Fibroblast of skin of right quadriceps (primary cell): ENCODE measurements around the gene C6orf15.
"Not testable (repeated sequence)": the region's sequence is repeated elsewhere in the genome, so short reads cannot be mapped to it uniquely, and the experiment has no call there.

Experiments used
- DNase-seq: peaks from one replicate; pipeline ENCODE4 v3.0.0-alpha.2; 2013

The C6orf15 gene

DNA sequence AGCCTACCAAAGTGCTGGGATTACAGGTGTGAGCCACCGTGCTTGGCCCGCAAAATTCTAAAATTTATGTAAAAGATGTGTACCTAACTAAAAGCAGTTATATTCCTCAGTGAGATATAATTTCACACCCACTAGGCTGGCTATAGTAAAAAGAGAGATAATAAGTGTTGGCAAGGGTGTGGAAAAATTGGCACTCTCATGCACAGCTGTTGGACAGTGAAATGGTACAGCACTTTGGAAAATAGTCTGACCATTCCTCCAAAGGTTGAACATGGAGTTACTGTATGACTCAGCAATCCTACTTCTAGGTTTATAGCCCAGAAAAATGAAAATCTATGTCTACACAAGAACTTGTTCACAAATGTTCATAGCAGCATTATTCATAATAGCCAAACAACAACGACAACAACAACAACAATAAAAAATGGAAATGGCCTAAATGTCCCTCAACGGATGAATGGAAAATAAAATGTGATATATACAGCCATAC is 13.9 kb downstream of the C6orf15 start:
- DNase-seq = no peak

DNA sequence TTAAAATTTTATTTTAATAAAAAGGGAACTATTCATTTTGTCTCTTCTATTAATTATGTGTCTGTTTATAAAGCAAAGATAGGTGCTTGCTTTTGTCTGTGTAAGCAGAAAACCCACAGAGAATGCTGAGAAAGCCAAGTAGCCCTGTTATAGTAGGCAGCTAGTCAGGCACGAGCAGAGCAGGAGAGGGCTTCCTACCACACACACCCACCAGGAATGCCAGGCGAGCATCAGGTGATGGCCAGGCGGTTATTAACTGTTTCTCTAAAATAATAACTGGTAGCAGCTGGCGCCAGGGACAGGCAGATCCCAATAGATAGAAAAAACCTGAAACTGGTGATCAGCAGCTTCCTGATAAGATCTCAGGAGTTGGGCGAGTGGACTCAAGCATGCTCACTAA is 15.7 kb downstream of the C6orf15 start:
- no peak for DNase-seq

DNA sequence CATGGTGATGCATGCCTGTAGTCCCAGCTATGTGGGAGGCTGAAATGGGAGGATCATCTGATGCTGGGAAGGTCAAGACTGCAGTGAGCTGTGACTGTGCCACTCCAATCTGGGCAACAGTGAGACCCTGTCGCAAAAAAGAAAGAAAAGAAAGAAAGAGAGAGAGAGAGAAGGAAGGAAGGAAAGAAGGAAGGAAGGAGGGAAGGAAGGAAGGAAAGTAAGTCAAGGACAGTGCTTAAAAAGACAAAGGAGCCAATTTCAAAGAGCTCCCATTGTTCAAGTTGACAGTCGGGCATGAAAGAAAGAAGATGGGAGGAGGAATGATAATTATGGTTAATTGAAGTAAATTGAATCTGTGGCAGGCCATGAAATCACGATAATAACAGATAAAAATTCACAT is 16.2 kb downstream of the C6orf15 start:
- DNase-seq = no peak

DNA sequence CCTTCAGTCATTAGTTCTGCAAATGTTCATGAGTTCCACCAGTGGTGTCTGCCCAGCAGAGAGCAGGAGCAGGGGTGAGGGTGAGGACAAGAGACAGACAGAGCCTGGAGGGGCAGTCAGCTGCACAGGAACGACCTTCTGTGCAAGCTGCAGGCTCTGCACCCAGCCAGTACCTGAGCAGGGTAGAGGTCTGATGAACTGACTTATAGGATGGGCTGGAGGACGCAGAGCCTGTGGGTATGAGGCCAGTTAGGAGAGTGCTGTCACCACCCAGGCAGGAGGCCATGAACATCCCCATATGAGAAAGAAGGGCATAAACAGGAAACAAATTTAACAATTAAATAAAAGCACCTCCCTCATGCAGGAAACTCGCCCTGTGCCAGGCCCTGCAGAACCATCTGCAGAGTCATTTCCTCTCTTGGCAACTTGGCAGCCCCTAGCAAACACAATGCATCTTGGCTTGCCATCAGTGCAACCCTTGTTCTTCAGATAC is 17.9 kb downstream of the C6orf15 start:
- no peak for DNase-seq

DNA sequence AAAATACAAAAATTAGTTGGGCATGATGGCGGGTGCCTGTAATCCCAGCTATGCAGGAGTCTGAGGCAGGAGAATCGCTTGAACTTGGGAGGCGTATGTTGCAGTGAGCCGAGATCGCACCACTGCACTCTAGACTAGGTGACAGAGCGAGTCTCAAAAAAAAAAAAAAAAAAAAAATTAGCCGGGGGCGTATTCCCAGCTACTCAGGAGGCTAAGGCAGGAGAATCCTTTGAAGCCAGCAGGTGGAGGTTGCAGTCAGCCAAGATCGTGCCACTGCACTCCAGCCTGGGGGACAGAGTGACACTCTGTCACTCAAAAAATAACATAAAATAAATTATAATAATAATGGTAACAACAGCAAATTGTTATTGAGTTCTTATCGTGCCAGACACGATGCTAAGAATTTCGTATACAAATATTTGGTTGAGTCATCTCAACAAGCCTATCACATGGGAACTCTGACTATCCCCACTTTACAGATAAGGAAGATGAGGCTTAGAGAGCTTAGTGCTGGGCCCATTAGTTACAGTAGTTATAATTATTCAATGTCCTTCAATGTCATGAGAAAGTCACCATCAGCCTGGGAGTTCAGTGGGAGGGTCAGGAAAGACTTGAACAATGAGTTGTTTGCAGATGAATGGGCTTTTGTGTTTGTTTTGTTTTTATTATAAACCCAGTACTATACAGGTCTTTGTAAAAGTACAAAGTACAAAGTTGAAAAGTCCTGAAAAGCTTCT is 19.4 kb downstream of the C6orf15 start:
- no peak for DNase-seq

DNA sequence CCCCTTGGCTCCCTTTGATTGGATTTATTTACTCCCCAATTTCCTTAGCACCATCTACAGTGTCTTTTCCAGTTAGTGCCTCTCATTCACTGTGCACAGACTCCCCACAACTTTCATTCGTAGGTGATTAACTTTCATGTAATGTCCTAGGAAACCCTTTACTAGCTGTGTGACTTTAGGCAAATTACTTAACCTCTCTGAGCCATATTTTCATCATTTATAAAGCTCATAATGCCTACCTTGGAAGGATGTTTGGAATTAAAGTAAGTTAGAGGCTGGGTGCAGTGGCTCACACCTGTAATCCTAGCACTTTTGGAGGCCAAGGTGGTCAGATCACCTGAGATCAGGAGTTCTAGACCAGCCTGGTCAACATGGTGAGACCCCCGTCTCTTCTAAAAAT is 20.1 kb downstream of the C6orf15 start:
- no peak for DNase-seq

DNA sequence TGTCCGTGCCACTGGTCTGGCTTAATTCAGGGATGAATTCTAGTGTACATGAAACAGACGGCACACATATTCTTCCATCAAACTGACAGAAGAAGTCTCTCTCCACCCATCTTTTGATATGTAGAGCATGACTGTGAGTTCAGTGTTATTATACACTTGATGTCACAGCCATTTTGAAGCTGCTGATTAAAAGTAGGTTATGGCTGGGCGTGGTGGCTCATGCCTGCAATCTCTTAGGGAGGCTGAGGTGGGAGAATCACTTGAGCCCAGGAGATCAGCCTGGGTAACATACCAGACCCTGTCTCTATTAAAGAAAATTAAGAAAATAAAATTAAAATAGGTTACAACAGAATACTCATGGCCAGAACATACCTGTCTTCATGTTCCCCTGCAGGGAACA is 20.7 kb downstream of the C6orf15 start:
- DNase-seq = no peak

DNA sequence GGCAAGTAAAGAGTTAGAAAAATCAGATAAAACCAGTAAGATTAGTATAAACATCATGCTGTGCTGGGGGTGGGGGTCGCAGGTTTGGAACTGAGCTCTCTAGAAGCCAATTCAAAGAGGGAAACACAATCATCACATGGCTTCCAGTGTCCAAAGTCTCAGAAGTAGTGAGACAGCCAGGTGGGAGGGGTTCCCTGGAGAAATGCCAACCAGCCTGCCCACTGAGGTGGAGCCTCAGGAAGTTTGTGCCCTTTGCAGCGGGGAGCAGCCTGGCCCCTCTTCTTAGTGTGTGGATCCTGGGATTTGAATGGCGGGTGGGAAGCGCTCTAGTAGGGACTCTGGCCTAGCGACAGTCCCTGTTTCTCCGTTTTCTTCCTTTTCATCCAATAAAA is 21.4 kb downstream of the C6orf15 start:
- DNase-seq = no peak

DNA sequence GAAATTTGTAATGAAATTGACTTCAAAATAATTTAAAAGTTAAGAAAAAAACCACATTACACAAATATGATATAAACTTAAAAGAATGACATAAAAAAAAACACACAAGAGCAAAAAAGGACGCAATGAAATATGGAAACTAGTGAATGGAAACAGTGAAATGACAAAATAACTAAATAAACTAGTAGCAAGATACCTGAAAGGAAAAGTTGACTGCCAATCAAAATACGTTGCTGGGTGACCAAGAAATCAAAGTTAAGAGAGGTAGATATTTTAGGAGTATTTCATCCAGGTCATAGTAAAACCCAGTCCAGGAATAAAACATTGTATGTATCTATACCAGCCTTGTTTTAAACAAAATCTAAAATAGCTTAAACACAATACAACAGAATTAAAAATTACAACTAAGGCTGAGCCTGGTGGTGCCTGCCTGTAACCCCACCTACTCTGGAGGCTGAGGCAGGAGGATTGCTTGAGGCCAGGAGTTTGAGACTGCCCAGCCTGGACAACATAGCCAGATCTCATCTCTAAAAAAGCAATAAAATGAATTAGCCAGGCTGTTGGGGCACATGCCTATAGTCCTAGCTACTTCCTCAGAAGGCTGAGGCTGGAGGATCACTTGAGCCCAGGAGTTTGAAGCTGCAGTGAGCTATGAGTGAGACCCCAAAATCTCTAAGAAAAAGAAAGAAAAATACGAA is 22.0 kb downstream of the C6orf15 start:
- no peak for DNase-seq

DNA sequence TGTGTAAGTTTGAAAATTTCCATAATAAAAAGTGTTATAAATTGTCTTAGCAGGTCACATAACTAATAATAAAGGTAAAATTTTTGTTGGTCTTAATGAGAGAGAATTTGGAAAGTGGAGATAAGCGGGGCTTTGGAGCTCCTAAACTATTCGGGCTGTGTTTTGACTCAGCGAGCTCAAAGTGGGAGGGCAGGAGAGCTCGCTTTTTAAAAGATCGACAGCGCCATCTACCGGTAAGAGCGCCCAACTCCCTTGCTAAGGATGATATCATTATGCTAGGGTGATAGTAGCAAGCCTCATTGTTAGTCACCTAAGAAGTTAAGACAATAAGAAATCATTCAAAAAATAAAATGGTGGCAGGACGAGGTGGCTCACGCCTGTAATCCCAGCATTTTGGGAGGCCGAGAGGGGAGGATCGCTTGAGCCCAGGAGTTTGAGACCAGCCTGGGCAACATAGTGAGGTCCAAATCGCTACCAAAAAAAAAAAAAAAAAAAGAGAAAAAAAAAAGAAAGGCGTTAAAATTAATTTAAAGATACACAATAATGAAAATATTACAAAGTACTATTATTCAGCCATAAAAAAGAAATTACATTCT is 24.8 kb downstream of the C6orf15 start:
- peak; percentile 85 for DNase-seq

DNA sequence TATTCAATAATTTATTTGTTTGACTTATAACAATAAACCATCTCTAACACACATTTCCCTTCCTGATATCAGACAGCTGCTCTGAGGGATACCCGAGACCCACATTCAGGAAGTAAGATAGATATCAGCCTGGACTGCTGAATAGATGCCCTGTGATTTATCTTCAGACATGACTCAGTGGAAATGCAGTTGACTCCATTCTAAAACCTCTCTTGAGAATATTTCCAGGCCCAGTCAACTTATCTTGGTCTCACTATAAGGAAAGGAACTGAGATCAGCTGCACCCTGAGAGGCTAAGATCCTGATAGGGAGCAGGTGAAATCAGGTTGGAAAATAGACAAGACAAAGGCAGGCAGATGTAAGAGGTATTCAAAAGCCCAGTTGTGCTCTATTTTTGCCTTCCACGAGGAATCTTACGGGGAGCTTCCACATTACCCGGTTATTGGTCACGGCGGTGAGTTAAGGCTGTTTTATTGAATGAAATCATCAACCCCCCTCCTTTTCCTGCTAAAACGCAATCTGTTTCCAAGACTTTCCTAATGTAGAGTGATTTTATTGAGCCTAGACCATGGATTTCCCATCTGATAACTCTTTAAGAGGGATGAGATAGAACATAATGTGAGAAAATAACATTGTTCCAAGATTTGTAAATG is 25.5 kb downstream of the C6orf15 start:
- DNase-seq = peak; percentile 75

DNA sequence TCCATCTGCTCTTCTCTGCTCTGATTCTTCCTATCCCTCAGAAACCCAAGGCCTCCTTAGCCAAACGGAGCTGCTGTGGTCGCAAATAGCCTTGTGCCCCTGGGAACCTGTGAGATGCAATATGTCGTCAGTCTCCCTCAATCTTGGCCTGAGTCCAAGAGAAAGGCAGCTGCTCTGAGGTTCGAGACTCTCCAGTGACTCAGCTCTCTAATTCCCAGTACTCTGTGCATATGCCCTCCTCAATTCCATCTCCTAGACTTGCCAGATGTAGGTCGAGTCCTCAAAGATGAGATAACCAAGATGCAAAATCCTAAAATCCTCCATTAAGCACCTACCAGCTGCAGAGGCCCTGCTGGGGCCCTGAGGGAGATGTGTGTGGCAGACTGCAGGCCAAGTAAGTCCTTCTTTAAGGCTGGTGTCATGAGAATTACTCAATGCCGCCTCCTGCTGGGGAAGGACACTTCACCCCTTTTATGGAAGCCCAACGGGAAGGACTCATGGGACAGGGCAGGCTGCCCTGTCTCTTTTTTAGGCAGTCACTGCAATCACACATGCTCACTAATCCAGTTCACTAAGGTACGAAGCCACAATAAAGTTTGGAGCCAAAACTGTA is 28.5 kb downstream of the C6orf15 start:
- peak; percentile 90 for DNase-seq

DNA sequence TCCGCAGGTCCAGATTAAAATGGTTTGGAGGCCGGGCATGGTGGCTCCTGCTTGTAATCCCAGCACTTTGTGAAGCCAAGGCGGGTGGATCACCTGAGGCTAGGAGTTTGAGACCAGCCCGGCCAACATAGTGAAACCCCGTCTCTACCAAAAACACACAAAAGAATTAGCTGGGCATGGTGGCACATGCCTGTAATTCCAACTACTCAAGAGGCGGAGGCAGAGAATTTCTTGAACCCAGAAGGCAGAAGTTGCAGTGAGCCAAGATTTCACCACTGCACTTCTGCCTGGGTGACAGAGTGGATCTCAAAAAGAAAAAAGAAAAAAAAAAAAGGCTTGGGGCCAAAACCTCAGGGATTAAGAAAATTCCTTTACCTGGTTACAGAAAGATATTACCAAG is 30.5 kb downstream of the C6orf15 start:
- no peak for DNase-seq

DNA sequence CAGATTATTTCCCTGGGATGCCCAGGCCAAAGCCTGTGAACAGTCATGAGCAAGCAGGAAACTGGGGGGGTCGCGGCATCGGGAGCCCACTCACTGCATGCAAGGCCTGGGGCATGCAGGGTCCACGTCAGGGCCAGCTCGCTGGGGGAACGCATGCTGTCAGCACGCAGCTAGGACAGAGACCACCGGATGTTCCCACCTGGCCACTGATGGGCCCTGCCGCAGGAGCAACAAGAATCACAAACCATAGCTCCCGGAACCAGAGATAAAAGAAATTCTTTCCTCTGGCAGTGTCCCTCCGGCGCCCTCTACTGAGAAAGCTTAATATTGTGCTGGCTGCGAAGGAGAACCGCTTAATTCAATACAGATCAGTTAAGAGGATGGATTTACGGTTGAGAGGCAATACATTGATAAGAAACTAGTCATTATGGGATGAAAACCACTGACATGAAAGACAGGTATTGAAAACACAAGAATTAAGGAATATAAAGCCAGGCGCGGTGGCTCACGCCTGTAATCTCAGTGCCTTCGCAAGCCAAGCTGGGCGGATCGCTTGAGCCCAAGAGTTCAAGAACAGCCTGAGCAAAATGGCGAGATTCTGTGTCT is 32.6 kb downstream of the C6orf15 start:
- DNase-seq = peak; percentile 64

DNA sequence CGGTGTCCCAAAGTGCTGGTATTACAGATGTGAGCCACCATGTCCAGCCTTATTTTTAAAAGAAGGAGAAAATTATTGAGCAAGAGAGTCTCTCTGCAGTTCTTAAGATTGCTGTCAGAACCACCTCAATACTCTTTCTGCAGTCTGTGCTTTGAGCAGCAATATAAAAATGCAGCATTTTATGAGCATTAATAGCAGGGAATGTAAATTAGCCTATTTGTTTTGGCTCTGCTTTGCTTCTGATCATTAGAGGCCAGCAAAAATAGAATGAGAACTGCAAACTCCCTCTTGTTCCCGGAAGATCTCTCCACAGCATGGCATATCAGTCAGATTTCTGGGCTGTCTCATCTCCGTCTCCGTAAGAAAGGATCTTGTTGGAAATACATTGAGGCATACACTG is 35.8 kb downstream of the C6orf15 start:
- no peak for DNase-seq

DNA sequence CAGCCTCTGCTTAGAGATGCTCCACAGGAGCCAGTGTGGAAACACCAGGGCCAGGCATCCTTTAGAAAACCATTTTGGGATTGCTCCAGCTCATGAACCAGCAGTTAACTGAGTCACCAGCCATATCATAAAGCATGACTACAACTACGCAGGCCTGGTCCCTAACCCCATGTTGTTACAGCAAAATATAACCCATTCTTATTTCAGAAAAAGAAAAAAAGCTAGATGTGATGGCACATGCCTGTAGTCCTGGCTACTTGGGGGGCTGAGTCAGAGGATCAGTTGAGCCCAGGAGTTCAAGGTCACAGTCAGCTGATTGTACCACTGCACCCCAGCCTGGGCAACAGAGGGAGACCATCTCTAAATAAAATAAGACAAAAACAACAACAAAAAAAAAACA is 36.8 kb downstream of the C6orf15 start:
- peak; percentile 75 for DNase-seq

DNA sequence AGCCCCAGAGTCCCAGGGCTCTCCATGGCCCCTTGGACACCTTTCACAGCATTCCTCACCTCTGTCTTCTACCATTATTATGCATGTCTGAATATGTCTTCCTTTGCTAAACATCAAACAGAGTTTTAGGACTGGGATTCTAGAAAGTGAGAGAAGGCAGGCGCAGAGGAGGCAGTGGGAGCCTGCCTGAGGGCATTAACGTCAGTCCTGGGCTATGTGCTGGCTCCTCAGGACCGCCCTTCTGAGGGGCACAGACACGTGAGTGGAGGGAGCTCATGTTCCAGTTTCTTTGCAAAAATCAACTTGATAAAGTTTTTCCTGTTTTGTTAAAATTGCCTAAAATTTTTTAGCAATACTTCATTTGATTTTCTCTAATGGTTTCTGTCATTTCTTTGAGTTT is 38.0 kb downstream of the C6orf15 start:
- no peak for DNase-seq

DNA sequence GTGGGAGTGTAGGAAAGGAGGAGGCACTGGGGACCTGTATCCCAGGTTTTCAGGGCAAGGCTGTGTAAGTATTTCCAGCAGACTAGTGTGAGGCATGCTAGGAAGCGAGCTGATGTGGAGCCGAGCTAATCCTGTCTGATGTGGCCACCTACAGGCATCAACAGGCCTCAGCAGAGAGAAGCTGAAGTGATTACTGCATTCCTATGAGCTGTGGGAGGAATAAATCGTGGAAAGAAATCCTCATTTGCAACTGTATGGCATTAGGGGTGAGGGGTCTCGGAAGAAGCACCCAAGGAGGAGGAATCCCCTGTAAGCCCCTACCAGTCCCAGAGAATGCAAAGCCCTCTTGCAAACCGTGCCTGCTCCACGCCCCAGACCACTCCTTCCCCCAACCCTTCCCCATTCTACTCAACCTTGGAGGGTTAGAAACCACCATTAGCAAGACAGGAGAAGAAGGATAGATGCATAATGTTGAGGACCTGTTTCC is 41.6 kb downstream of the C6orf15 start:
- peak; percentile 73 for DNase-seq

DNA sequence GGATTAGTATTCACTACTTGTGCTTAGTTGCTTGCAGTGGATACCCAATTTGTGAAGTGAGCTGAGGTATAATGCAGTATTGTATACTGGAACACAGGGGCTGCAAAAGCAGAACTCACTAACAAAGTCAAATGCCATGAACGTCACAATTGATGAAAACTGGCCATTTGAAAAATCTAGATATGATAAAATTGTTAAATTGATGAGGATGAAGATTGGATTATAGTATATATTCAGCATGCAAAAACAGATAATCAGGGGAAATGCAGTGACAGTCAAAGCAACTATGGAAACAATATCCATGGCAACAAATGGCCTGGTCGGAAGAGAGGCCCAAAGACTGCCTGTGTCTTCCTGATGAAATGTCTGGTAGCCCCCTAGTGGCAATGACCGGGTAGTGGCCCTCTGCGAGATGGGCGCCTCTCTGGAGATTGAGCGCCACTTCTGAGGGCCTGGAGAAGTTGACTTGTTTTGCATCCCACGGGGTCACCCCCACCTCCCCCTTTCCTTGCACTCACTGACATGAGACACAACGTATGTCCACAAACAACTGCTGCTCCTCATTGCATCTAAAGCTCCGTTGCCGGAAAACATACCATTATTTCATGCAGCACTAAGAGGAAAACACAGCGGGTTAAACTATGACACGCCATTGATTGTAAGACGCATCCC is 43.6 kb downstream of the C6orf15 start:
- peak; percentile 76 for DNase-seq

DNA sequence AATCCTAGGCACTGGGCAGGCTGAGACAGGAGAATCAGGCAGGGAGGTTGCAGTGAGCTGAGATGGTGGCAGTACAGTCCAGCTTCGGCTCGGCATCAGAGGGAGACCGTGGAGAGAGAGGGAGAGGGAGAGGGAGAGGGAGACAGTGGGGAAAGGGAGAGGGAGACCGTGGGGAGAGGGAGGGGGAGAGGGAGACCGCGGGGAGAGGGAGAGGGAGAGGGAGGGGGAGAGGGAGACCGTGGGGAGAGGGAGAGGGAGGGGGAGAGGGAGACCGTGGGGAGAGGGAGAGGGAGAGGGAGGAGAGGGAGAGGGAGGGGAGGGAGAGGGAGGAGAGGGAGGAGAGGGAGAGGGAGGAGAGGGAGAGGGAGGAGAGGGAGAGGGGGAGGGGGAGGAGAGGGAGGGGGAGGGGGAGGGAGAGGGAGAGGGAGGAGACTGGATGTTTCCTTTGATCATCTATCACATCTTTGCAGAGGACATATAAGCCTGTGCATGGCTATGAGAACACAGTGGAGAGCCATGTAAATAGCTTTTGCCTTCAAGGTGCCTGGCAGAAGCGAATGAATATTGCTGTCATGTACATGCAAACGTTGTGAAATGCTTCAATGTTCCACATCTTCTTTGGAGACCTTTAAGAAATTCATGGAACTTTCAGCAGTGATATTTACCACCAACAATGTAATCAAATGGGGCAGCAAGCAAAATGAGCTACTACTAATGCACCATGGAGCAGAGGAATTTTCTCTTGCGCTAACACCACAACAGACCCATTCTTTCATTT is 44.3 kb downstream of the C6orf15 start:
- not testable (repeated sequence) for DNase-seq

DNA sequence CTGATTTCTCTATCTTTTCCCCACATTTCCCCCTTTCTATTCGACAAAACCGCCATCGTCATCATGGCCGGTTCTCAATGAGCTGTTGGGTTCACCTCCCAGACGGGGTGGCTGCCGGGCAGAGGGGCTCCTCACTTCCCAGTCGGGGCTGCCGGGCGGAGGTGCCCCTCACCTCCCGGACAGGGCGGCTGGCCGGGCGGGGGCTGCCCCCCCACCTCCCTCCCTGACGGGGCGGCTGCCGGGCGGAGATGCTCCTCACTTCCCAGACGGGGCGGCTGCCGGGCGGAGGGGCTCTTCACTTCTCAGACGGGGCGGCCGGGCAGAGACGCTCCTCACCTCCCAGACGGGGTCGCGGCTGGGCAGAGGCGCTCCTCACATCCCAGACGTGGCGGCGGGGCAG is 45.3 kb downstream of the C6orf15 start:
- DNase-seq = not testable (repeated sequence)
